Measurements from ENCODE around the gene S100A8.
"Not testable (repeated sequence)": the region's sequence is repeated elsewhere in the genome, so short reads cannot be mapped to it uniquely, and the experiment has no call there.

The S100A8 gene

DNA sequence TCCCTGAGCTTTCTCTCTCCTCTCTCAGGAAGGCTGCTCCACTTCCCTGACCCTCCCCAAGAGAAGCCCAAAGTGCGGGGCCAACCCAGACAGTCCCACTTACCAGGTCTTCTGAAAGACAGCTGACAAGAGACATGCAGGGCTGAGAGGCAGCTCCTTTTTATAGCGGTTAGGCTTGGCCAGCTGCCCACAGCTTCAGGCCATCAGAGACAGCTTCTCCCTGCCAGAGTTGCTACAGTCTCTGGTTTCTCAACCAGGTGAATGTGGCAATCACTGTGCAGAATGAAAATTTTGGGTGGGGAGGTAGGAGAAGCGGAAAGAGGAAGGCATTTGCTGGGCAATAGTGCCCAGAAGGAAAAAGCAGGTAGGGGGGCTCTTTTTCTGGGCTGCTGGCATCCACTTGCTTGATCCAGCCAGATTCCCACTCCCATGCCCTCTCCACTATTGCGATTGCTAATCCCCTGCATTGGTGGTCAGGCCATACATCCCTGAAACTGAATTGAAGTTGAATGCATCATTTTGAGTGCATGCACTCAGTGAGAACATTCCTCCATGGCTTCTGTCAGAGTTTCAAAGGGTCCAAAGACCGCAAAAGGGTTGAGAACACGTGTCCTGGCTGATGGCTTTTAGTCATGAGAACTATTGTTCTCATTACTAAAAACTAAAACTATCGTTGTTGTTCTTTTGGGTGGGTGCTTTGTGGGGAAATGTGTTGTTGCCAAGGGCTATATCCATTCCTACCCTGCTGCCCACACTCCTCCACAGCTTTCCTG lies at the start of gene S100A8:
S100A8 (minus strand) TSS at position 136 of the 773 bp plus-strand sequence. CDS start 538 bp downstream, outside the sequence.
- DNase-seq (ENCODE audit: low spot score), result no peak

DNA sequence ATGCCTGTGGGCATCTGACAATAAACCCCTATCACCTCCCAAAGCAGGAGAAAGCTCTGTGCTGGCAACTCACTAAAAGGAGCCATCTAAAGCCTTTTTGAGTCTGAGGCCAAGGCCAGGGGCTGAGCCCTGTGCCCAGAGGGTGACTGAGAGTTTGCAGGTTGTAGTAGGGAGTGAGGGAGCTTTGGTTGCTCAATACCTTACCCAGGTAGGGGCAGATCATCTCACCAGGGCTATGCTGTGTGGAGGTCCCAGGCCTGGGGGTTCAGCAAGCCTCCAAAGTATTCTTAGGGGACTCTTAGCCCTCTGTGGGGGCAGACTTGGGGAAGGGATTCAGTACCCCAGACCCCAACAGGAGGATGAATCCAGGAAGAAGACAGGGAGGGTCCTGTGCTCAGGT lies 48.4 kb upstream of the S100A8 start:
- DNase-seq (ENCODE audit: low spot score), result no peak

DNA sequence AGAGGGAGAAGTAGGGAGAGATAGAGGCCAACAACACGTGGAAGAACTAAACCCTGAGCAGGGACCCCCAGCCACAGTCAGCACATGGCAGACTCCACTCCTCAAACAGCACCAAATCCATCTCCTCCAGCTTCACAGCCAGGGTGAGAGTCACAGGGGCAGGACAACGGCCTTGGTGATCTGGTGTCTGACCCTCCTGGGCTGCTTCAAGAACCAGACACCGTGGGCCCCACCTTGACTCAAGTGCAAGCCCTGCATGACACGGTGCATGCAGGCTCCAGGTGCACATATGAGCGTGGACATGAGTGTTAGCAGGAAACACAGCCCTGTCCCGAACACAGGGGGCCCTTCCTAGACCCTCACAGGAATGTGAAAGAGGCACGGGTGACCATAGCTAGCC lies 47.7 kb upstream of the S100A8 start:
- DNase-seq (ENCODE audit: low spot score), result no peak

DNA sequence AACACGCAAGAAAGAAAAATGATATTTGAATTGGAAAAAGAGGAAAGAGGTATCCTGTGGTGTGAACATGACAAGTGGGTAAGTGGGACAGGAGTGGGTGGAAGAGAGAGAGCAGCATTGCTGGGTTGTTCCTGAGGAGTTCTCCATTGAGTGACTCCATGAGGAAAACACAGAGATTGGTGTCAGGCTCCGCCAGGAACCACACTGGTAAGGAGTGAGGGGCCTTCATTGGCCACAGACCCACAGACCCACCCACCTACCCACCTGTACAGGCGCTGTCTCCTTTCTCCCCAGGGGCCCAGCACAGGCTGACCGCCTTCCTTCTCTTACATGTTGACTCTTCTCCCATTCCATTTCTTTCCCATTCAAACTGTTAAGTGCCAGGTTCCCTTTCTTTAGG lies 46.4 kb upstream of the S100A8 start:
- no peak for DNase-seq (ENCODE audit: low spot score)

DNA sequence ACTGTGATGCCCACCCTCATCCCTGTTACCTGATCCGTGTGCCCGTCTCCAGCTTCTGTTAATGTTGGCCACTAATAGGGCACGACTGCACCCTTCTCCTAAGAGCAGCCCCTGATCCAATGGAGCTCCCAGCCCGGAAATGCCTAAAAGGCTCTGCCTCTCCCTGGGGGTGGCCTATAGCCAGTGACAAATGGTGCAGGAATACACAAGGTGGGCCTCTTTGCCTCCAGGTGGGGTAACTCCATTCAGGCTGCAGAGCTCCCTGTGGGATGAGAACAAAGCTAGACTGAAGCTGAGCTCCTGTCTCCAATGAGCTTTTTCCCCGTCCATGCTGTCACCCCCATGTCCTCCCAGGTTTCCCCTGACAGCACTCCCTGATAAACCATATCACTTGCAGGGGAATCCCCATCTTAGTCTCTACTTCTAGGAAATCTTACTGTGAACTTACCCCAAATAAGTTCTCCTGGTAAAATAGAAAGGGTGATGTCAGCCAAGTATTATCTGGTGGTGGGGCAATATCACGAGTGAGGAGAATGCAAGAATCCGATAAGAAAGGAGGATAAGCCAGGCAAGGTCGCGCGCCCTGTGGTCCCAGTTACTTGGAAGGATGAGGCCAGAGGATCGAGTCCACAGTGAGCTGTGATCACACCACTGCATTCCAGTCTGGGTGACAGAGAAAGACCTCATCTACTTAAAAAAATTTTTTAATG lies 44.0 kb upstream of the S100A8 start:
- no peak for DNase-seq (ENCODE audit: low spot score)

DNA sequence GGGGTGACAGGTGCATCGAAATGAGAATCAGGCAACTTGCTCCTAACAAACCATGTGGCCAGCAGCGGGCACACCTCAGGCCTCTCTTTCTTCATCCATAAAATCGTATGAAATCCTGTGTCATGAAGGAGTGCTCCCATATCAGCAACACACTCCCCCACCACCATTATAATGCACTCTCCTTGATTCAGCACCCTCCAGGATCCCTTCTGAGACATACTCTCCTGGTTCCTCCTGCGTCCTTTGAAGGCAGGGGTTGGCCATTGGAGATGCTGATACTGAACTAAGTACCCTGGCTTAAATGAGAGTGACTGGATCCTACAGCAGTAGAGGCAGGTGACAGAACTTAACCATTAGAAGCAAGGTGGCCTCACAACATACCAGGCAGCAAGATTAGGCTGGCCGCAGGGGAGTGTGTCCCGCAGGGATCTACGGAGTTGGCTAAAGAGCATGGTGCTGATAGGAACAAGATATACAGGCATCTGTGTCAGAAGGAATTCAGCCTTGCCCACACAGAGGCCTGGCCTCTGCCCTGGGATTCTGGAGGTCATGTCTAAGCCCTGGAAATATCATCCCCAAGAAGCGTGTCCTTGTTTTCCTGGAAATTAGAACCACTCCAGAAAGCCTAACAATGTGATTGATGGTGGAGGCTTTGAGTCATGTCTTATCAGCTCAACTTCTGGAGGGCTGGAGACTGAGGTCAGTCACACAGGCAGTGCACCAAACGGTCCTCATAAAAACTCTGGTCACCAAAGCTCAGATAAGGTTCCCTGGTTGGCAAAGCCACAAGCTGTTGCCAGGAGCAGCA lies 42.2 kb upstream of the S100A8 start:
- no peak for DNase-seq (ENCODE audit: low spot score)

DNA sequence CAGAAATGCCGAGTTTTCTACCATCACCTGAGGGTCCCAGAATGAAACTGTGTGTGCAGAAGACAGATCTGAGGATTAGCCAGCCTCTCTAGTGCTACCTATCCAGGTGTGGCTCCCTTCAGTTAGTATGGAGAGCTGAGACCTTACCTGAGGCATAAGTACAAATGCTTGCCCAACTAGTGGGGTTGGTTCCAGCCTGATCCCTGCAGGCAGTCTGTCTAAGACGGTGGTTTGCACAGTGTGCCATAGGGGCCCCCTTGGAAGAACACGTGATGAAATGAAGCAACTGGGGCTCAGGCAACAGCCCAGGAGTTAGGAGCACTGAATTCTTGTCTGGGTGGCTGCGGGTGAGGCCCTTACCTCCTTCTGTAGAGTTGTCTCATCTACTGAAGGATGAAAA lies 41.1 kb upstream of the S100A8 start:
- DNase-seq (ENCODE audit: low spot score), result no peak

DNA sequence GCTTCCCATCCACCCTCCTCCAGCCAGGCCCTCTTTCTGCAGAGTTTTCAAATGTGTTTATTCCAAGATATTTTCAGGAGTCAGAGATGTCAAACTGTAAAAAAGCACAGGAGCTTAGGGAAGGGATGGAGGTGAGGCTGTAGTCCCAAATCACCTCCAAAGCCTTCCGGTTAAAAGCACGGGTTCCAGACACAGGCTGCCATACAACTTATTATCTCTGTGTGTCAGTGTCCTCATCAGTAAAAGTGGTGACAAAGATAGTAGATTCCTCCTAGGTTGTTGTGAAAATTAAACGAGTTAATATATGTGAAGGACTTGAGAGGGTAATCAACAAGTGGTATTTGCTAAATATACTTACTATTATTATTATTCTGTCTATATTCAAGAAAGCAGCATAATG lies 40.6 kb upstream of the S100A8 start:
- DNase-seq (ENCODE audit: low spot score), result no peak

DNA sequence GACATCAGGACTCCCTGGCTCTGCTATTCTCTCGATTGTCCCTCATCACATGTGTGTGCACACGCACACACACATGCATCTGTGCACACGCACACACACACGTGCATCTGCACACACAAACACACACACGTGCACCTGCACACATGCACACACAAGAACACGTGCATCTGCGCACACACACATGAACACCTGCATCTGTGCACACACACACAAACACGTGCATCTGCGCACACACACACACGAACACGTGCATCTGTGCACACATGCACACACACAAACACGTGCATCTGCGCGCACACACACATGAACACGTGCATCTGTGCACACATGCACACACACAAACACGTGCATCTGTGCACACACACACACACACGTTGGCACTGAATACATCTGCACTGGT lies 40.1 kb upstream of the S100A8 start:
- no peak for DNase-seq (ENCODE audit: low spot score)

DNA sequence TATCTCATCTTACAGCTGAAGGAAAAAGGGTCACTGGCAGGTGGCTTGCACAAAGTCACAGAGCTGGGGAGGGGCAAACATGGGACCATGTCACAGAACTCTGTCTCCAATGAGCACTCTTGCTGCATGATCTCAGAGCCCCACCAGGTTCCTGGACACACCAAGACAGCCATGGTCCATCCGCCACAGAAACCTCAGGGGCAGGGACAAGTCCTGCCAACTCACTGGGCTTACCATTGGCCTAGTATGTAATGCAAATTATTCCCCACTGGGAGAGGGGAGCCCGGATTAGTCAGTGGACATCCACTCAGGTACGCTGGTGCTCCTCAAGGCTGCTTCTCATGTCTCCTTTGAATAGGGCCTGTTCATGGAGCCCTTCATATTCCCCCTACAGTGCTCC lies 39.7 kb upstream of the S100A8 start:
- no peak for DNase-seq (ENCODE audit: low spot score)

DNA sequence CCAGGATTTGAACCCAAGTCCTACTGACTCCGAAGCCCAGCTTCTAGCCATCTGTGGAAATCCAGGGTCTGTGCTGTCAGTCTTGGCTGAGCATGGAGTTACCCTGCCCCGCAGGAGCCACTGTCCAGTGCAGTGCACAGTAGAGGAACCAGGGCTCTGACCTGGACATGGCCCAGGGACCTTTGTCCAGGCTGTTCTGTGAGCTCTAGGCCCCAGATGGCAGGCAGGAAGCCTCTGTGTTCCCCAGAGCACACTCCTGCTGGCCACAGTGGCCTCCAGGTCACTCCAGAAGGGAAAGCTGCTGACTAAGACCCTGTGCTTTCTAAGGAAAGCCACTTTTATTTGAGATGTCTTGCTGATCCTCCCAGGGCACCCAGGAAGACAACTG lies 39.3 kb upstream of the S100A8 start:
- no peak for DNase-seq (ENCODE audit: low spot score)

DNA sequence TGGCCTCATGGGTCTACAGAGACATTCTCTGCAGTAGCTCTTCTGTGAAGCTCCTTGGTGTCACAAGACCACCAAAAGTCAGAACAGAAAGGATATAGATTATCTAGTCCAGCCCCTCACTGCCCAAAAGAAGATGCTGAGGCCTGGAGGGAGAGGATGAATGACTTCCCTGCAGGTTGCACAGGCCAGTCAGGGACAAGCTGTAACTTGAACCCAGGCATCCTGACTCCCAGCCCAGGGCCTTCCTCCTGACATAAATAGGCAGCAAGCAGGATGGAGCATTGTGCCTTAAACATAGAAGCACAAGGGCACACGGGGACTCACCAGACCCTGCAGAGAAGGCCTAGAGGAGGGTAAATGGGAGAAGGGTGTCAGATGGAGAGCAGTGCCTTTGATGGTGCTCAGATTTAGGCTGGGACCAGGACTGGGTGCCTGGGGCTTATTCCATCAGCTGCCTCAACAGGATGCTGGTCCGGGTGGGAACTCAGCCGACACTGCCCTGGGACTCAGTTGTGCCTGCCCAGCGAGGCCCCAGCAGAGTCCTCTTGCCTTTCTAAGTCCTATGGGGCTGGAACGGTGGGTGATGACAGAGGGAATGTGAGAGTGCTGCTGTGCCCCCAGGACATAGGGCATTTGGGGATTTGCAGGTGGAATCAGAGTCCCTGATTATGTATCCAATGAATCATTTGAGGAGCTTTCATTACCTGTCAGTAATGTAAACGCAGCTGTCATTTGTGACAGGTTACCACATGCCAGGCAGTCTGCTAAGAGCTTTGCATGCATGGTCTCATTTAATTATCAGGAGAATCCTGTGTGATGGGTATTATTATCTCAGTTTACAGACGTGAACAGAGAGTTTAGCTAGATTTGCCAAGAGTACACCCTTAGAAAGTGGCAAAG lies 38.6 kb upstream of the S100A8 start:
- no peak for DNase-seq (ENCODE audit: low spot score)

DNA sequence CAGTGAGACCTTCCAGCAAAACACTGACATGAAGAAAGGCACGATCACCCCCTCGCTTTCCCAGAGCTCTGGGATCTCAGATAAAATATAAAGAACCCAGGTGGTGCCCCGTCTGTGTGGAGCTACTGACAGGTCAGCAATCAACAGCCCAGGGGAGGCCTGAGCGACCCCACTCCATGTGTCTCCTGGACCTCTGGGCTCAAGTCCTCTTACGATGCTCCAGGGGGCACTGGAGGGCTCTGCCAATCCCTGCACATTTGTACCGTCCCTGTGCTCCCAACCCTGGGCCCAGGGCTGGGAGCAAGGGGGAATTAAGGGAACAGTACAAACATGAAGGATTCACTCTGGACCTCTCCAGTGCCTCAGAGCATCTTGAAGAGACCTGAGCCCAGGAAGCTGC lies 37.9 kb upstream of the S100A8 start:
- no peak for DNase-seq (ENCODE audit: low spot score)

DNA sequence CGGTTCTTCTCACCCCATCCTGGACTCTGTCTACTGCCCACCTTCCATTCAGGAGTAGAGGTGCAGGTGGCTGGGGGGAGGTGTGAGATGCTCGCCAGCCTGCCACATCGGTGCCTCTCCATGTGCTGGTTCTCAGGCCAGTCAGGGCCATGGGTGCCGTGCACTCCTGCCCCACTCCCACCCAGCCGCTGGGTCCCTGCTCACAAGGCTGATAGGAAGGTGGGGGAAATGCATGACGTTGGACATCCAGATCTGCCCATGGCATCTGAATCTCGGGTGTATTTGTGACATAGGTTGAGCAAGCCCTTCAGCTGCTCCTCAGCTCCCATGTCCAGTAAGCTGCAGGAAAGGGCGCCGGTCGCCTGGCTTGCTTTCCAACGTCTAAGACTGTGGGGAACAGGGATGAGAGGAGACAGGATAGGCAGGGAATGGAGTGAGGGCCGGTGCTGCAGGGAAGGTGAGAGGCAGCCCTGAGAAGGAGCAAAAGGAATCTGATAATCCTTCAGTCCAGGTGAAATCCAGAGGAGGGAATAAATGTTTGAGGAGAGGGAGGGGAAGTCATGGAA lies 37.3 kb upstream of the S100A8 start:
- DNase-seq (ENCODE audit: low spot score), result no peak

DNA sequence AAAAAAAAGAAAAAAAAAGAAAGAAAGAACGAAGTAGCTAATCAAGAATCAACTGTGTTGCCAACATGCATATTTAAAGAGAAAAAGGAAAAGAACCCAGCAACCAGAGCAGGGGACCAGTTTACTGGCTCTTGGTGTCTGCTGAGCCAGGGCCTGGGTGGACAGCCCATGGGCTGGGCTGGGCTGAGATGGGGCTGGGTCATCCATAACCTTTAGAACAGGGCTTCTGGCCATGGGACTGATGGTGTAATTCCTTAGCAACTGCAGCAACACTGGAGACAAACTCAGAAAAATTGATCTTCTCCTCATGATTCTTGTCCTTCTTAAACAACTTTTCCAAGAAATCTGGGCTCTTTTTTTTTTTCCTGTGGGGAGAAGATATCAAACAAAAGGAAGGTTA lies 35.9 kb upstream of the S100A8 start:
- no peak for DNase-seq (ENCODE audit: low spot score)

DNA sequence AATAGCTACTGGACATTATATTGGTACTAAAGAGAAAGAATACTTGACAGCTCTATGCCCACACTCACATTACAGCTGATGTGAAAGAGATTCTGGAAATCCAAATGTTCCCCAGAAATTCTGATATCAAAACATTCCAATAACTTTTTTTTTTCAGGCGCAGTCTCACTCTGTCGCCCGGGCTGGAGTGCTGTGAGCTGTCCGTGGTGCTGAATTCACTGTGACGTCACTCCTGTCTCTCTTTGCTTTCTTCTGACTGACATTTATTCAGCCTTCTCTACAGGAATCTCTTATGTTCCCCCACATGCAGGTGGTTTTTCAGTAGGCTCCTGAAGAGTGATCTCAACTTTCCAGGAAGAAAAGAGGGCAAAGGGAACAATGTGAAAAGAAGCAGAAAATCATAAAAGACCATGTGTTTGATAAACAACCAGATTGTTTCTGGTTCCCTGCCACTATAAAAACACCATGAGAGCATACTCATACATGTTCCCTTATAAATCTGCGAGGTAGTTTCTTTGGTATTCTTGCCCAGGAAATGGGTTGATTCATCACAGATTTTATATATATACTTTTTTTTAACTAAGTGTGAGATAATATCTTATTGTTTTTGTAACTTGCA lies 31.7 kb upstream of the S100A8 start:
- DNase-seq (ENCODE audit: low spot score), result peak; percentile 70

DNA sequence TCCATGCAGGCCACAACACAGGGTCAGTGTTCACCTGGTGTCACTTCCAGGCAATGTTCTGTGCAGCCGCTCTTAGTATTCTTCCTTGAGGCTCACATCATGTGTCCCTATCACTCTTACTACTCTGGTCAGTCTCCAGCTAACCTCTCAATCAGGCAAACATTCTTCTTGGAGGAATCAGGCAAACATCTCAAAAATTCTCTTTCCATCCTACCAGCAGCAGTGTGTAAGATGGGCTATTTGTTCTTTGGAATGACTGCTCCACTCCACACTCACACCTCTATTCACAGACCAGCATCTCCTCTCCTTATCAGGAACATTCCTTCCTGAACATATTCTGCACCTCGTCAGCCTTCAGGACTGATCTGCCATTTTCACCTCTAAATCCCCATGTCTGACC lies 29.4 kb upstream of the S100A8 start:
- no peak for DNase-seq (ENCODE audit: low spot score)

DNA sequence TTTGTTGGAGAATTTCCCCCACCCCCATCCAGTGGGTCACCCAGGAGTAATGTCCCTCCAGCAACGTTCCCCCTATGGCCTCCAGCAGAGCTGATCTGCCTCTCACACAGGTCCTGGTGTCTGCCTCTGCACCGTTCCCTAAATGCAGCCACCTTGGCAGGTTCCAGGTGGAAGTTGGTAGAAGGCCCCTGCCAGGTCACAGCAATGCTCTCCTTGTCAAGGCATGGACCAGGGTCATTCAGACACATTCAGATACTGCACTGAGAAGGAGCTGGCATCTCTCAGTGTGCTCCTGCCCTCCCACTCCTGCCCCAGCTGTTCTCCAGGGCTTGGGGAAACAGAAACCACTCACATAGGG lies 28.5 kb upstream of the S100A8 start:
- not testable (repeated sequence) for DNase-seq (ENCODE audit: low spot score)

DNA sequence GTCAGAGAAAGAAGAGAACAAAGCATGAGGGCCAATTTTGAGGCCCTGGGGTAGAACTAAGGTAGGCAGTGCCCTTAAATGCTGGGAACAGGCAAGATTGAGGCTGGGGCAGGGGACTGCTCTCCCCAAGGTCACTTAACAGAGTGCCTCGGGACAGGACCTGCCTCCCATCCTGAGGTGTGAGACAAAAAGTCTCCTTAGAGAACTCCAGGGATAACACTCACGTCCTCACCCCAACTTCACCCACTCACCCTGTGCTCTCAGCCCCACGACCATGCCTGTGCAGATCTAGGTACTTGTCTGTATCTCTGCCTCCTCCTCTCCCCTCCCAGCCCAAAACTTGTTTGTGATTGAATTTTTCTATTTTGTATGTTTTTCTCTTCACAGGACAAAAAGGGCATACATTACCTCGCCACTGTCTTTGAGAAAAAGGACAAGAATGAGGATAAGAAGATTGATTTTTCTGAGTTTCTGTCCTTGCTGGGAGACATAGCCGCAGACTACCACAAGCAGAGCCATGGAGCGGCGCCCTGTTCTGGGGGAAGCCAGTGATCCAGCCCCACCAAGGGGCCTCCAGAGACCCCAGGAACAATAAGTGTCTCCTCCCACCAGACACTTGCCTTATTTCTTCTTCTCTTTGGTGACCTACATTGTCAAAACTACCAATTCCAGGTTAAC lies 28.0 kb upstream of the S100A8 start:
- not testable (repeated sequence) for DNase-seq (ENCODE audit: low spot score)

DNA sequence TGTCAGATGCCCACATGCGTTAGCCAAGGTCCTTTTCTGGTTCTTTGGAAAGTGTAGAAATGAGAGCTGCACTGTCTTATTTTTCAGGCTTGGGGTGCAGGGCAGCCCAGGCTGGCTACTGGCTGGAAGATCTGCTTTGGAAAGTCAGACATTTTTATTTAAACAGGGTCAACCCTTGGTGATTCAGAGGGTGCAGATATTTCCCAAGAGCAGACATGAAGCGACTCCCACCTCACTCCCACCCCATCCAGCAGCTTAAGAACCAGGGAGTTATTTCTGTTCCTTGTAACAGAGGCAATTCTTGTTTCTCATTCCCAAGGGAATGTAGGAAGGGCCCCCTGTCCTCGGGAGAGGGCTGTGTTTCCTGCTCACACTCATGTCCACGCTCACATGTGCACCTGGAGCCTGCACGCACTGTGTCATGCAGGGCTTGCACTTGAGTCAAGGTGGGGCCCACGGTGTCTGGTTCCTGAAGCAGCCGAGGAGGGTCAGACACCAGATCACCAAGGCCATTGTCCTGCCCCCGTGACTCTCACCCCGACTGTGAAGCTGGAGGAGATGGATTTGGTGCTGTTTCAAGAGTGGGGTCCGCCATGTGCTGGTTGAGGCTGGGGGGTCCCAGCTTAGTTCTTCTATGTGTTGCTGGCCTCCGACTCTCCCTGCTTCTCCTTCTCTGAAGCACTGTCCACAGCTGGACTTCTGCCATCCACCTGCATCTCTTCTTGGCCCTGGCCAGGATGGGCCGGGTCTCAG lies 26.4 kb upstream of the S100A8 start:
- no peak for DNase-seq (ENCODE audit: low spot score)
